ENCODE results near the gene RPS21. TPM values are rescaled to one million over a fixed set of nuclear protein-coding genes. Genes with fewer than 3 reads are reported as not detected.
"Not testable (repeated sequence)": the region's sequence is repeated elsewhere in the genome, so short reads cannot be mapped to it uniquely, and the experiment has no call there.

Gene RPS21
- total RNA-seq, 1 donor from 2014 or later: 1,828 TPM

- TF ChIP-seq CTCF (IDR thresholded peaks at IDR 0.05): no peak
- intact Hi-C loops (cut with DNase I): no loop called here
- no peaks in the 10 kb centered on the region for H3K4me1 ChIP-seq
- no peaks in the 10 kb centered on the region for H3K9me3 ChIP-seq
- no peak for DNase-seq (ENCODE audit: low spot score in 2 of 2)
- H3K4me3 ChIP-seq: no peak overlapping the region
- no peaks in the 10 kb centered on the region for H3K27me3 ChIP-seq
- no peak overlapping the region for H3K27ac ChIP-seq
- no peaks in the 10 kb centered on the region for H3K36me3 ChIP-seq
Observed at GRCh38 chr20:62422636-62423325, 35.9 kb downstream of the RPS21 start.

- no peak for TF ChIP-seq CTCF (IDR thresholded peaks at IDR 0.05)
- Histone ChIP-seq H3K4me3 (no peak overlapping the region), H3K9me3 (no peaks in the 10 kb centered on the region), H3K36me3 (no peaks in the 10 kb centered on the region), H3K4me1 (no peaks in the 10 kb centered on the region), H3K27ac (no peak overlapping the region), H3K27me3 (no peaks in the 10 kb centered on the region)
- no peak for DNase-seq (ENCODE audit: low spot score in 2 of 2)
- intact Hi-C loops (cut with DNase I): no loop called here
Observed at GRCh38 chr20:62423326-62423706, 36.4 kb downstream of the RPS21 start.

- Histone ChIP-seq H3K4me1 (no peaks in the 10 kb centered on the region), H3K27me3 (no peaks in the 10 kb centered on the region)
- intact Hi-C loops (cut with DNase I): no loop called here
Observed at GRCh38 chr20:62424249-62425107, 37.6 kb downstream of the RPS21 start.

GRCh38 chr20:62425281-62426058, 38.6 kb downstream of the RPS21 start:
- H3K9me3 ChIP-seq: no peaks in the 10 kb centered on the region
- no peak overlapping the region for H3K27ac ChIP-seq
- no peak for DNase-seq (ENCODE audit: low spot score in 2 of 2)
- H3K36me3 ChIP-seq: no peaks in the 10 kb centered on the region
- no peaks in the 10 kb centered on the region for H3K4me1 ChIP-seq
- H3K4me3 ChIP-seq: no peak overlapping the region
- no peaks in the 10 kb centered on the region for H3K27me3 ChIP-seq
- TF ChIP-seq CTCF (IDR thresholded peaks at IDR 0.05): no peak
- intact Hi-C loops (cut with DNase I): no loop called here

More at GRCh38 chr20:62424249-62425107, 37.6 kb downstream of the RPS21 start:
- Histone ChIP-seq H3K27ac (no peak overlapping the region), H3K9me3 (no peaks in the 10 kb centered on the region), H3K36me3 (no peaks in the 10 kb centered on the region), H3K4me3 (no peak overlapping the region)
- TF ChIP-seq CTCF (IDR thresholded peaks at IDR 0.05): no peak
- no peak for DNase-seq (ENCODE audit: low spot score in 2 of 2)

- H3K4me3 ChIP-seq; H3K9me3 ChIP-seq; H3K27me3 ChIP-seq; H3K4me1 ChIP-seq; H3K36me3 ChIP-seq; DNase-seq (ENCODE audit: low spot score in 2 of 2); intact Hi-C loops (cut with DNase I); H3K27ac ChIP-seq: not testable (repeated sequence)
Observed at GRCh38 chr20:62426059-62426348, 39.1 kb downstream of the RPS21 start.

- Histone ChIP-seq H3K27ac (no peak overlapping the region), H3K36me3 (no peaks in the 10 kb centered on the region), H3K4me1 (no peaks in the 10 kb centered on the region), H3K9me3 (no peaks in the 10 kb centered on the region), H3K27me3 (no peaks in the 10 kb centered on the region), H3K4me3 (no peak overlapping the region)
- intact Hi-C loops (cut with DNase I): no loop called here
- no peak for TF ChIP-seq CTCF (IDR thresholded peaks at IDR 0.05)
- DNase-seq (ENCODE audit: low spot score in 2 of 2): no peak
Observed at GRCh38 chr20:62426699-62427131, 39.8 kb downstream of the RPS21 start.
